GM10248 (cell line): ENCODE data around the gene DNAJC30.
"Not testable (repeated sequence)": the region's sequence is repeated elsewhere in the genome, so short reads cannot be mapped to it uniquely, and the experiment has no call there.

Experiments
- CTCF ChIA-PET: fragments of 300-600 bp; sonication (Branson Sonifier 250); formaldehyde crosslinking; extraction: SDS; loops from one replicate; lab custom pipeline; 2021; ENCODE audit warnings: antibody characterized with exemption; lab: Yijun Ruan, JAX
- POLR2A ChIA-PET: fragments of 350-650 bp; sonication (Branson Sonifier 250); formaldehyde crosslinking; extraction: SDS; loops from one replicate; lab custom pipeline; 2020; ENCODE audit warnings: antibody characterized with exemption; lab: Yijun Ruan, JAX
- DNase-seq: peaks from one replicate; pipeline ENCODE4 v3.0.0; 2012; ENCODE audit errors: extremely low spot score
- TF ChIP-seq, protein P1 (sequence below): IDR thresholded peaks from 2 replicates; pipeline ENCODE4 v1.5.1; 2012; ENCODE audit warnings: mild to moderate bottlenecking, low read depth; ENCODE audit errors: extremely low read depth, missing control alignments, control extremely low read depth

Gene DNAJC30

DNA sequence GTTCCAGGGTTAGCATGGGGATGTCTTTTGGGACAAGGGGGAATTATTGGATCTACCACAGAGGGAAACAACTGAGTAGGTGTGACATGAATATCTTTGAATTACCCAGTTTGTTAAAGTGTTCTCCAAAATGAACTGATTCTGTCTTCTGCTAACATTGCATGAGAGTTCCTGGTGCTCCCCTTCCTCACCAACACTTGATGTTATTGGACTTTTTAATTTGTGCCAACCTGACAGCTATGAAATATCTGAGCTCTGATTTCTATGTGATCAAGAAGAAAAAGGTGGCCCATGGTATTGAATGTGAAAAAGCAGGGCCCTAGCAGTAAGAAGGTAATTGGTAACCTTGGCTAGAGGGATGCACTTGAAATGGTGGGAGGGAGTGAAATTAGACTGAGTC is 20.2 kb downstream of the DNAJC30 start:
- CTCF ChIA-PET, result interaction anchor here (1.6 kb wide), 1 partner anchor 56 kb away, joined by 4 read pairs; no protein-coding TSS in a partner anchor
- TF ChIP-seq, protein P1, sequence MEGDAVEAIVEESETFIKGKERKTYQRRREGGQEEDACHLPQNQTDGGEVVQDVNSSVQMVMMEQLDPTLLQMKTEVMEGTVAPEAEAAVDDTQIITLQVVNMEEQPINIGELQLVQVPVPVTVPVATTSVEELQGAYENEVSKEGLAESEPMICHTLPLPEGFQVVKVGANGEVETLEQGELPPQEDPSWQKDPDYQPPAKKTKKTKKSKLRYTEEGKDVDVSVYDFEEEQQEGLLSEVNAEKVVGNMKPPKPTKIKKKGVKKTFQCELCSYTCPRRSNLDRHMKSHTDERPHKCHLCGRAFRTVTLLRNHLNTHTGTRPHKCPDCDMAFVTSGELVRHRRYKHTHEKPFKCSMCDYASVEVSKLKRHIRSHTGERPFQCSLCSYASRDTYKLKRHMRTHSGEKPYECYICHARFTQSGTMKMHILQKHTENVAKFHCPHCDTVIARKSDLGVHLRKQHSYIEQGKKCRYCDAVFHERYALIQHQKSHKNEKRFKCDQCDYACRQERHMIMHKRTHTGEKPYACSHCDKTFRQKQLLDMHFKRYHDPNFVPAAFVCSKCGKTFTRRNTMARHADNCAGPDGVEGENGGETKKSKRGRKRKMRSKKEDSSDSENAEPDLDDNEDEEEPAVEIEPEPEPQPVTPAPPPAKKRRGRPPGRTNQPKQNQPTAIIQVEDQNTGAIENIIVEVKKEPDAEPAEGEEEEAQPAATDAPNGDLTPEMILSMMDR, result no peak
- no peak for DNase-seq
- POLR2A ChIA-PET, result no interaction called here

DNA sequence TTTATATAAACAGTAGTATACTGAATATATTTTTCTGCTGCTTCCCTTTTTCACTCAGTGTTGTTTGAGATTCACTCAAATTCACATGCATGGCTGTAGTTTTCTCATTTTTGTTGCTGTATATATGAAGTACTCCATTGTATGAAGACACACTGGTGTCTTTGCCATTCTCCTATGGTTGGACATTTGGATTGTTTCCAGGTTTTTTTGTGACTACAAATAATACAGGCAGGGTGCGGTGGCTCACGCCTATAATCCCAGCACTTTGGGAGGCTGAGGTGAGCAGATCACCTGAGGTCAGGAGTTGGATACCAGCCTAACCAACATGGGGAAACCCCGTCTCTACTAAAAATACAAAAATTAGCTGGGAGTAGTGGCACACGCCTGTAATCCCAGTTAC is 22.7 kb downstream of the DNAJC30 start:
- CTCF ChIA-PET, POLR2A ChIA-PET: not testable (repeated sequence)

DNA sequence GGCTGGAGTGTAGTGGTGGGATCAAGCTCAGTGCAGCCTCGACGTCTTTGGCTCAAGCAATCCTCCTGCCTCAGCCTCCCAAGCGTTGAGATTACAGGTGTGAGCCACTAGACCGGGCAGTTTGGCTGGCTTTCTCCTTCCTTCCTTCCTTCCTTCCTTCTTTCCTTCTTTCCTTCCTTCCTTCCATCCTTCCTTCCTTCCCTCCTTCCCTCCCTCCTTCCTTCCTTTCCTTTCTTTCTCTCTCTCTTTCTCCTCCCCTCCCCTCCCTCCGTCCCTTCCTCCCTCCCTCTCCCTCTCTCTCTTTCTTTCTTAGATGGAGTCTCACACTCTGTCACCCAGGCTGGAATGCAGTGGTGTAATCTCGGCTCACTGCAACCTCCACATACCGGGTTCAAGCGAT is 23.3 kb downstream of the DNAJC30 start:
- ChIA-PET CTCF (interaction anchor here (1.0 kb wide), 1 partner anchor 14 kb away, joined by 3 read pairs; no protein-coding TSS in a partner anchor), POLR2A (no interaction called here)

More for the DNA sequence above, 22.7 kb downstream of the DNAJC30 start:
- not testable (repeated sequence) for DNase-seq

DNA sequence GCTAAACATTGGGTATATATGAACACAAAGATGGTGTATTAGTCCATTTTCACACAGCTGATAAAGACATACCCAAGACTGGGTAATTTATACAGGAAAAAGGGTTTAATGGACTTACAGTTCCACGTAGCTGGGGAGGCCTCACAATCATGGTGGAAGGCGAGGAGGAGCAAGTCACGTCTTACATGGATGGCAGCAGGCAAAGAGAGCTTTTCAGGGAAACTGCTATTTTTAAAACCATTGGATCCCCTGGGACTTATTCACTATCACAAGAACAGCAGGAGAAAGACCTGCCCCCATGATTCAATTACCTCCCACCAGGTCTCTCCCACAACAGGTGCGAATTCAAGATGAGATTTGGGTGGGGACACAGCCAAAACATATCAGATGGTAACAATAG is 27.9 kb downstream of the DNAJC30 start:
- POLR2A ChIA-PET, DNase-seq: not testable (repeated sequence)
- CTCF ChIA-PET, result interaction anchor here (1.1 kb wide), 1 partner anchor 13 kb away, joined by 3 read pairs; the partner anchor contains the start of gene VPS37D

More for the DNA sequence above, 23.3 kb downstream of the DNAJC30 start:
- TF ChIP-seq, protein P1, result no peak
- no peak for DNase-seq

DNA sequence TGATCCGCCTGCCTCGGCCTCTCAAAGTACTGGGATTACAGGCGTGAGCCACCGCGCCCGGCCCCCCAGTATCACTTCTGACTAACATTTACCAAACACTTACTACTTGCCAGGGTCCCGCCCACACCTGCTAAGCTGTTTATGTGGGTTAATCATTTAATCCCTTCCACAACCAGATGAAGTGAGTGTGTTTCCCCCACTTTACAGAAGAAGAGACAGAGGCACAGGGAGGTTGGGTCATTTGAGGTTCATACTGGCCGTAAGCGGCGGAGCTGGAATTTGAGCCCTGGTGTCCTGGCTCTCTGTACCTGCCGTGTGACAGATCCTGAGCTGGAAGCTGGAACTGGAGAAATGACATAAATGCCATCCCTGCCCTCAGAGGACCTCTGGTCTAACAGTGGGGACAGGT is 30.7 kb downstream of the DNAJC30 start:
- ChIA-PET POLR2A (no interaction called here), CTCF (interaction anchor here (1.1 to 2.7 kb wide), 2 partner anchors 45 to 82 kb away, joined by 3 to 8 read pairs; no protein-coding TSS in a partner anchor)
- no peak for DNase-seq
- TF ChIP-seq, protein P1, result no peak

DNA sequence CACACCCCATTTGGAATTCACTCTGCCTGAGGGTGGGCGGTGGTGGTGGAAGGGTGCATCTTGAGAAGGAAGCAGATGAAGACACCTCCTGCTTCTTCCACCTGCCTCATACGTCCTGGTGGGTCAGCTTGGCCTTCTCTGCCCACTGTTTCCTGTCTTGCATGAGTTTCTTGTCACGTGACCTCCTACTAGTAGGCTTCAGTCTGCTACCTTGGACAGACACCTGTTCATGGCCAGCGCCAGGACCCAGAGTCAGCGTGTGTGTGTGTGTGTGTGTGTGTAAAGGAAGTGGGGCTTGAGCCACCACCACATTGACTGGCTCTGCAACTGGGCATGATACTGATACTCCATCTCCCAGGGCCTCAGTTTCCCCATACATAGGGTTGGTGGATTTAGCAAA is 32.7 kb downstream of the DNAJC30 start:
- ChIA-PET CTCF (no interaction called here), POLR2A (no interaction called here)
- DNase-seq, result peak; percentile 9
- TF ChIP-seq, protein P1, result no peak

DNA sequence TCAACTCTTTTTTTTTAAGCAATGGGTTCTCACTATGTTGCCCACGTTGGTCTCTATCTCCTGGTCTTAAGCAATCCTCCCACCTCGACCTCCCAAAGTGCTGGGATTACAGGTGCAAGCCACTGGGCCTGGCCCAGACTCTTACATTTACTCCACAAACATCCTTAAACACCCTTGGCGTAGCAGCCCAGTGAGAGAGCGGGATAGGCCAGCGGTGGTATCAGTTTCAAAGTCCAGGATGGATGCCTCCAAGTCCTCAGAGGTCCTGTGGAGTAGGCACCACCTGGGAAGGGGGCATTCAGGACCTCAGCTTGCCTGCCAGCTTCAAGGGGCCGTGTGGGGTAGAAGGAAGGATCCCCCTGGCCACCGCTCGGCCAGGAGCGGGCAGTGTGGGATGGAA is 33.7 kb downstream of the DNAJC30 start:
- CTCF ChIA-PET, result no interaction called here
- TF ChIP-seq, protein P1, result no peak
- no peak for DNase-seq
- POLR2A ChIA-PET, result no interaction called here
